Left forelimb (tissue), 1 donor: ENCODE measurements around the gene ZNF766.
A peak's percentile ranks its signal among the peaks of the same experiment; 100 is the strongest.
"Not testable (repeated sequence)": the region's sequence is repeated elsewhere in the genome, so short reads cannot be mapped to it uniquely, and the experiment has no call there.

Experiments
- DNase-seq: peaks from one replicate; pipeline ENCODE4 v3.0.0-alpha.2; 2018; ENCODE audit warnings: low spot score

The ZNF766 gene

DNA sequence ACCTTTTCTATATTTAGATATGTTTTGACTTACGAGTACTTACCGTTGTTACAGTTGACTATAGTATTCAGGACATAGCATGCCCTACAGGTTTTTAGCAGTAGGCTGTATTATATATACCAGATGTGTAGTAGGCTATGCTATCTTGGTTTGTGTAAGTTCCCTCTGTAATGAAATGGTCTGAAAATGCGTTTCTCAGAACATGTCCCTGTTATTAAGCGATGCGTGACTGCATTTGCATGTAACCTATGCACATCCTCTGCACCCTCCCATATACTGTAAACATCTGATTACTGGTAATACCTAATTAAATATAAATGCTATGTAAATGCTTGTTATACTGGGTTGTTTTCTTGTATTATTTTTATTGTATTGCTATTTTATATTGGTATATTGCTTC lies 6.6 kb downstream of the ZNF766 start:
- DNase-seq = no peak

DNA sequence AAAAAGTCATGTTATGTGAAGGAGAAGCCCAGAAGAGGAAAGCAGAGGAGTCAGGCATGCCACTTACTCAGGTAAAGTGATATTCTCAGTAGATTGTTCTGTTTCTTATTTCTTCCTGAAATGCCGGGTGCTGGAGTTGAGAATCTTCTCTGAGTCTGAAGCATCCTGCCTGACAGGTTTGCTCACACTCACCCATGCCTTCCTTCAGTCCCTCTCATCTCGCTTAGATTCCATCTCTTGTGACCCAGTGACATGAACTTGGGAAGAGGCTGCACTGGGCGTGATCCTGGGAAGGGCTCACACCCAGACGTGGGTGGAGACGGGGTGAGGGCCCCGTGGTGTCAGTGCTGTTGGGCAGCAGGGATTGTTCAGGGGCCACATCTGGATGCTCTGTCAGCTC lies 8.1 kb downstream of the ZNF766 start:
- DNase-seq = no peak

DNA sequence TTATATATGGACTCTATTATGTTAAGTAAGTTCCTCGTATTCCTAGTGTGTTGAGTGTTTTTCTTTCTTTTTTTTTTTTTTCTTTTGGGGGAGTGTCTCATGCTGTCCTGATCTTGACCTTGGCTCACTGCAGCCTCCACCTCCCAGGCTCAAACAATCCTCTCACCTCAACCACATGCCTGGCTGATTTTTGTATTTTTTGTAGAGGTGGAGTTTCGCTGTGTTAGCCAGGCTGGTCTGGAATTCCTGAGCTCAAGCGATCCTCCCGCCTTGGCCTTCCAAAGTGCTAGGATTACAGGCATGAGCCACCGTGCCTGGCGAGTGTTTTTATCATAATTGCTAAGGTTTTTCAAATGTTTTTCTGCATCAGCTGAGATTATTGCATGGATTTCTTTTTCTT lies 16.9 kb downstream of the ZNF766 start:
- DNase-seq = no peak

DNA sequence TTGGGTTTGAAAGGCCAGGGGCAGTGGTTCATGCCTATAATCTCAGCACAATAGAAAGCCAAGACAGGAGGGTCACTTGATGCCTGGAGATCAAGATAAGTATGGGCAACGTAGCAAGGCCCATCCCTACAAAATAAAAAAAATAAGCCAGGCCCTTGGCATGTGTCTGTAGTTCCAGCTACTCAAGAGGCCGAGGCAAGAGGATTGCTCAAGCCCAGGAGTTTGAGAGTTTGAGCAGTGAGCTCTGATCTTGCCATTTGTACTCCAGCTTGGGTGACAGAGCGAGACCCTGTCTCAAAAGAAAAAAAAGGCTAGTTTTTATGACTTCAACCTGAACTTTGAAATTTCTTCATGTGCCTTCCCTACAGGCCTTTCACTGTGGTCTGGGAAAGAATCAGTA lies 22.4 kb downstream of the ZNF766 start:
- DNase-seq = no peak

DNA sequence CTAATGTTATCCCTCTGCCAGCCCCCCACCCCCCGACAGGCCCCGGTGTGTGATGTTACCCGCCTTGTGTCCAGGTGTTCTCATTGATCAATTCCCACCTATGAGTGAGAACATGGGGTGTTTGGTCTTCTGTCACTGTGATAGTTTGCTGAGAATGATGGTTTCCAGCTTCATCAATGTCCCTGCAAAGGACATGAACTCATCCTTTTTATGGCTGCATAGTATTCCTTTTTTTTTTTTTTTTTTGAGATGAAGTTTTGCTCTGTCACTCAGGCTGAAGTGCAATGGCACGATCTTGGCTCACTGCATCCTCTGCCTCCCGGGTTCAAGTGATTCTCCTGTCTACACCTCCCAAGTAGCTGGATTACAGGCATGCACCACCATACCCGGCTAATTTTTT lies 23.6 kb downstream of the ZNF766 start:
- DNase-seq = not testable (repeated sequence)

DNA sequence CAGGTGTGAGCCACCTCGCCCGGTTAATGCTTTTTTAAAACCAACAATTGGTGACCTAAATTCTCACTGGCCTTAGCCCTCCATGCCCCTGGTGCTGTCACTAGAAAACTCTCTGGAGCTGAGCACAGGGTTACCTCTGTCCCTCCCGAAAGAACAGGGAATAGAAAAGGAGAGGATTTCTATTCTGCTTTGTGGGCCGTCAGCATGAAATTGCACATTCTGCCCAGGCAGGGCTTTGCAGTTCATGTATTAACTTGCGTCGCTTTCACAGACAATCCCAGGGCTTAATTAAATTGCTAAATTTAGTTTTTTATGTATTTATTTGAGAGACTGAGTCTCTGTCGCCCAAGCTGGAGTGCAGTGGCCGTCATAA lies 27.0 kb downstream of the ZNF766 start:
- DNase-seq = no peak

DNA sequence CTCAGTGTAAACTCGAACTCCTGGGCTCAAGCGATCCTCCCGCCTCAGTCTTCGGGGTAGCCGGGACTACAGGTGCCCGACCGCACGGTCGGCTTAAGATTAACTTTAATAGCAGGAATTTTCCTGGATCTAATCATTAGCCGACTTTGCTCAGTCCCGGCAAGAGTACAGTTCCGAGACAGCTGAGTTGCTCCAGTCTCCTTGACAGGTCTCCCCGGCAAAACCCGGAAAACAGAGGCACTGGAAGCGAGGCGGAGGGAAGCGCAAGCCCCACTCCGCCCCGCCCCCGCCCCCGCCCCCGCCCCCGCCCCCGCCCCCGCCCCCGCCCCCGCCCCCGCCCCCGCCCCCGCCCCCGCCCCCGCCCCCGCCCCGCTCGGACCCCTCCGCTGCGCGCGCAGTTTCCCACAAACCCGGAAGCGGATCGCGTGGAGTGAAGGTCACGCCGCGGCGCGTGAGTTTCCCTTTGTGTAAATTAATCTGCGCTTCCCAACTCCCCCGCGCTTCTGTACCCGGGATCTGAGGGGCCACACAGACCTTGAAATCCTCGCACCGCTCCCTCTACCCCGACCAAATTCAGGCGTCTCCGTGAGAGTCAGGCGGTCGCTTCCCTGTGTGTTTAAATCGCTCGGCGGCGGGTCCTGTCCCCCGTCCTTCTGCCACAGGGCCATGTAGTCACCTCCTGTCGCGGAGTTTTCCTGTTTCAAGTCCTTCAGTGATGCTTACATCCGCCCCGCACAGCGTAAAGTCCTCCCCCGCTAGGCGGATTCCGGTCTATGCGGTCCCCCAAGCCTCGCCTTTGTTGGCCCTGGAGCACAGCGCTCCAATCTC lies 27.6 kb downstream of the ZNF766 start, which contains the start of gene ZNF480:
ZNF480 (plus strand) TSS at position 397 of the 828 bp plus-strand sequence. CDS start 3,244 bp downstream, outside the sequence.
- peak; percentile 87 for DNase-seq

DNA sequence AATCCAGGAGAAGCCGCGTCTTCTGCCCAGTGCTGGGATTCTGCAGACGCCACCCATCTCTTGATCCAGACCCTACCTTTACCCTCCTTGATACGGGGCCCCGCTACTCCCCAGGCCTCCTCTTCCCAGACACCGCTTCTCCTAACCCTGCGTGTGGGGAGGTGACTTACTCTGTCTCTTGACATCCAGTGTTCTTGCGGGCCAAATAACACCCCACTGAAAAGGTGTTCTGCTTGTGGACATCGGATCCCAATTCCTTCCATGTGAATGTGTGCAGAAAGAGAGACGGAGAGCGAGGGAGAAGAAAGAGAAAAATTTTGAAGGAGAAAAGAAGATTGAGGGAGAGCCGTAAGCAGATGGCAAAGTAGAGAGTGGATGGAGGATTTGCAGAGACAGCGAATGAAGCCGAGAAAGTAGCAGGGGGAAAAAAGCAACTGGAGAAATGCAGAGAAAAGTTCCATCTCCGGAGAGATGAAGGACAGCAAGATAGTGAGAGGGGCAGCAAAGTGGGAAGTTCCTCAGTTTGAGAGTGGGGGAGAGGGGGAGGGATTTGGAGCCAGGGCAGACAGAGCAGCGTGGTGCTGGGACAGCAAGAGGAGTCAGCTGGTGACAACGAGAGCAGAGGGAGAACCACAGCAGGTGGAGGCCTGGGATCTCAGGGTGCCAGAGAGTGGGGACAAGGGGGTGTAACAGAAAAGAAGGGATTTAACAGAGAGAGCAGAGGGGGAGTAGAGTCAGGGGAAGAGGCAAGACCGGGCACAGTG lies 28.4 kb downstream of the ZNF766 start:
- DNase-seq = no peak

DNA sequence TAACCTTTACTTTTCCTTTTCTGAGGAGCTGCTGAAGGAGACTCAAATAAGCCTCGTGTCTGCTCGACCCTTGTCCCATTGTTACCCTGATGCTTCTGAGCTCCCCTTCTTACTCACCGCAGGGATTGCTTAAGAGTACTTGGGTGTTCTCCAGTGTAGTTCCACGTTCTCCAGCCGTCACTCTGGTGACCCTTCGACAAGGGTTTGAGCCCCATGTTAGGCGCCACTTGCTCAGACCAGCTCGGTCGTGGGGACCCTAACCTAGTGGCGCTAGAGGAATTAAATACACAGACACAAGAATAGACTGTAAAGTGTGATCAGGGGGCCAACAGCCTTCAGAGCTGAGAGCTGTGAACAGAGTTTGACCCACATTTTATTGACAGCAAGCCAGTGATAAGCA lies 37.9 kb downstream of the ZNF766 start:
- no peak for DNase-seq

DNA sequence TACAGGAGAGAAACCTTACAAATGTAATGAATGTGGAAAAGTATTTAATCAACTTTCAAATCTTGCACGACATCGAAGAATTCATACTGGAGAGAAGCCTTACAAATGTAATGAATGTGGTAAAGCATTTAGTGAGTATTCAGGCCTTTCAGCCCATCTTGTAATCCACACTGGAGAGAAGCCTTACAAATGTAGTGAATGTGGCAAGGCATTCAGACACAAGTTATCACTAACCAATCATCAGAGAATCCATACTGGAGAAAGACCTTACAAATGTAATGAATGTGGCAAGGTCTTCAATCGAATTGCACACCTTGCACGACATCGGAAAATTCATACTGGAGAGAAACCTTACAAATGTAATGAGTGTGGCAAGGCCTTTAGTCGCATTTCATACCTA lies 53.0 kb downstream of the ZNF766 start:
- no peak for DNase-seq

DNA sequence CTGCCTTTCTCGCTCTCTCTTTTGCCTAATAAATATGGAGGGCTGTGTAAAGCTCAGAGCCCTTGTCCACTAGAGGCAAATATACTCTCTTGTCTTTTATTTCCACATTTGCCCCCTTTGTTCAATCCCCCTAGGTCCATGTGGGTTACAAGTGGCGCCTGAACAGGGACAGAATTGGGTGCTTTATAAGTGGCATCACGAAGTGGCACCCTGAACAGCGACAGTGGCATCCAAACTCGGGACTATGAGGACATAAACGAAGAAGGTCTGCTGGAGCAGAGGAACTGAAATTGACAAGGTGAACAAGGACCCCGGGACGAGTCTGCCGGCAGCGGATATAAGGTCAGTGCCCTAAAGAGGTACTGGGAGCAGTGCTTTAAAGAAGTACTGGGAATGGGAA lies 62.4 kb downstream of the ZNF766 start:
- no peak for DNase-seq

DNA sequence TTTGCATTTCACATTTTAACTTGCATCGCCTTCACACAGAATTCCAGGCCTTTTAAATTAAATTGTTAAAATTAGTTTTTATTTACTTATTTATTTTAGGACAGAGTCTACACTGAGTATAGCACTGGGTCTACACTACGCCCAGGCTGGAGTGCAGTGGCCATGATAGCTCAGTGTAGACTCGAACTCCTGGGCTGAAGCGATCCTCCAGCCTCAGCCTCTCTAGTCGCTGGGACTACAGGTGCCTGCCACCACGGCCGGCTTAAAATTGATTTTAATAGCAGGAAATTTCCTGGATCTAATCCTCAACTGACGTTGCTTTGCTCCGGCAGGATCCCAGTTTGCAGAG lies 66.4 kb downstream of the ZNF766 start:
- DNase-seq = no peak

DNA sequence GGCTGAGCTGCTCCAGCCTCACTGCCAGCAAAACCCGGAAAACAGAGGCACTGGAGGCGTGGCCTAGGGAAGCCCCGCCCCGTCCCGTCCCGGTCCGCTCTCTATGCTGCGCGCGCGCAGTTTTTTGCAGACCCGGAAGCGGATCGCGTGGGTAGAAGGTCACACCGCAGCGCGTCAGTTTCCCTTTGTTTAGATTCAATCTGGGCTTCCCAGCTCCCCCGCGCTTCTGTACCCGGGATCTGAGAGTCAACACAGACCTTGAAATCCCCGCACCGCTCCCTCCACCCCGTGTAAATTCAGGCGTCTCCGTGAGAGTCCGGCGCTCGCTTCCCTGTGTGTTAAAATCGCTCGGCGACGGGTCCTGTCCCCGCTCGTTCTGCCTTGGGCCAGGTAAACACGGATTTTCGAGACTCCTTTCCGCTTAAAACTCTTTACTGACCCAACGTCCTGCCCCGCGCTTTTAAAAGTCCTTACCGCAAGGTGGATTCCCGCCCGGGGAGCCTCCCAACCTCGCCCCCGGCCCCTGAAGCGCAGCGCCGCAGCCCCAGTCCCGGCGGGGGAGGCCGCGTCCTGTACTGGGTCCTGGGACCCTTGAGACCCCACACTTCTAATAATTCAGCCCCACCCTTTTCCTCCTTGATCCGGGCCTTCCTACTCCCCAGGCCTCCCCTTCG lies 66.9 kb downstream of the ZNF766 start, which contains the start of gene ZNF610:
ZNF610 (plus strand) TSS at position 127 of the 674 bp plus-strand sequence. CDS start 12,930 bp downstream, outside the sequence.
- peak; percentile 91 for DNase-seq

DNA sequence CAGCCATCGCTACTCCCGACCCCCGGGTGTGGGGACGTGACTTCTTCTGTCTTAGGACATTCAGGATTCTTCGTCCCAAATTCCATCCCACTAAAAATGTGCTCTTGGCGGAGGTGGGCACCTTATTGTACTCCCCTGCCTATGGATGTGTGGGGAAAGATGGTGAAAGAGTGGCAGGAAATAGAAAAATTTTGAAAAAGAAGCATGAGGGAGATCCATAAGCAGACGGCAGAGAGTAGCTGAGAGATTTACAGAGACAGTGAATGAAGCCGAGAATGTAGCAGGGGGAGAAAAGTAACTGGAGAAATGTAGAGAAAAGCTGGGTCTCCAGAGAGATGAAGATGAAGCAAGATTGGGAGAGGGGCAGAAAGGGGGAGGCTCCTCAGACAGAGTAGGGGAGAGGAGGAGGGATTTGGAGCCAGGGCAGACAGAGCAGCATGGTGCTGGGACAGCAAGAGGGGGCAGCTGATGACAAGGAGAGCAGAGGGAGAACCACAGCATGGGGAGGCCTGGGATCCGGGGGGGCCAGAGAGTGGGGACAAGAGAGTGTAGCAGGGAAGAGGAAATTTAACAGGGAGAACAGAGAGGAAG lies 67.5 kb downstream of the ZNF766 start:
- DNase-seq = no peak

DNA sequence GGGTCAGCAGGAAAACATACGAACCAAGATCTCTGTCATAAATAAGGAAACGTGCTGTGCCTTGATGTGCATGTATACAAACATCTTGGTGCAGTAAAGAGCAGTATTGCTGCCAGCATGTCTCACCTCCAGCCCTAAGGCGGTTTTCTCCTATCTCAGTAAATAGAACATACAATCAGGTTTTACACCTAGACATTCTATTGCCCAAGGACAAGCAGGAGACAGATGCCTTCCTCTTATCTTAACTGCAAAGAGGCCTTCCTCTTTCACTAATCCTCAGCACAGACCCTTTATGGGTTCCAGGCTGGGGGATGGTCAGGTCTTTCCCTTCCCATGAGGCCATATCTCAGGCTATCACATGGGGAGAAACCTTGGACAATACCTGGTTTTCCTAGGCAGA lies 69.6 kb downstream of the ZNF766 start:
- not testable (repeated sequence) for DNase-seq

DNA sequence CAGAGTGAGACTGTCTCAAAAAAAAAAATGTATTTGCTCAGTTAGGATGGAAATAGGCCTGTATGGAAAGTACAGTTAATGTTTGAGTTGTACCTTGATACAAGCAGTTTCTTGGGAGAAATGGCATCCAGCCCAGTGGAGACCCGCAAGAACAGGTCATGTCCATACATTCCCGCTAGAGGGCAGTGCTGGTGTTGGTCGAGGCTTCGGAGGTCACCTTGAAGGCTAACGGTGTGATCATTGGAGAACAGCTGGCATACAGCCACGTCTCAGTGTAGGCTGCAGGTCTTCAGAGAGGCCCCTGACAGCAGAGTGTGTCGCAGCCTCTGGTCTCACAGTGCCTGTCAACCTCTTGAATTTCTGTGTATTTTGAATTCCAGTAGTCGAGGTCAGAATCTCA lies 74.2 kb downstream of the ZNF766 start:
- DNase-seq = peak; percentile 68

DNA sequence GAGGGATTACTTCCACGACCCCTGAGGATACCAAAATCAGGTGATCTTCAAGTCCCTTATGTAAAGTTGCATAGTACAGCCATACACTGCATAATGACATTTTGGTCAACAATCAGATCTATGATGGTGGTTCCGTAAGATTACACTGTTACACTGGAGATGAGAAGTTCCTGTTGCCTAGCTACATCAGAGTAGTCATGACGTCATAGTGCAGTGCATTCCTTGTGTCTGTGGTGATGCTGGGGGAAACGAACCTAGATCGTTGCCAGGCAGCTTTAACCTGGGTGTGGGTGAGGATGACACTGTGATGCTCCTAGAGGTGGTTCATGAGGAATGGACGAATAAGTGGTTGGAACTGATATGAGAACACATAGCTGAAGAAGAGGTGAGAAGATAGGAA lies 75.8 kb downstream of the ZNF766 start:
- no peak for DNase-seq
